Memory B cell (primary cell): ENCODE data around the gene ATP7B.
"Not testable (repeated sequence)": the region's sequence is repeated elsewhere in the genome, so short reads cannot be mapped to it uniquely, and the experiment has no call there.

ENCODE experiments used
- ATAC-seq: fragments of 150-1000 bp; cut with Tn5 transposase; 2 replicates; pipeline ENCODE4 v1.10.0; 2021; ENCODE audit warnings: low read depth, mild to moderate bottlenecking, moderate library complexity
- DNase-seq, 2 donors: peaks; one replicate each; pipeline ENCODE4 v3.0.0; 2022; ENCODE audit warnings: low spot score in 2 of 2
- H3K27ac Mint-ChIP-seq: one replicate; pipeline ENCODE4 v1.8.0; 2022; ENCODE audit warnings: mild to moderate bottlenecking, moderate library complexity, mixed read lengths
- H3K27me3 Mint-ChIP-seq: one replicate; pipeline ENCODE4 v1.8.0; 2022; ENCODE audit warnings: mixed read lengths
- H3K36me3 Mint-ChIP-seq: one replicate; pipeline ENCODE4 v1.8.0; 2022; ENCODE audit warnings: mild to moderate bottlenecking, mixed read lengths
- H3K4me1 Mint-ChIP-seq: one replicate; pipeline ENCODE4 v1.8.0; 2022; ENCODE audit warnings: mixed read lengths
- H3K4me3 Mint-ChIP-seq: one replicate; pipeline ENCODE4 v1.8.0; 2022; ENCODE audit warnings: mild to moderate bottlenecking, moderate library complexity, mixed read lengths
- H3K9me3 Mint-ChIP-seq: one replicate; pipeline ENCODE4 v1.8.0; 2022; ENCODE audit warnings: mixed read lengths

The ATP7B gene

GRCh38 chr13:51999921-52000320 is 11.3 kb downstream of the ATP7B start:
- ATAC-seq (no peak), DNase-seq (no peak)
- Mint-ChIP-seq H3K4me3 (no peak overlapping the region), H3K9me3 (no peaks in the 10 kb centered on the region), H3K36me3 (no peaks in the 10 kb centered on the region), H3K4me1 (no peaks in the 10 kb centered on the region), H3K27ac (no peak overlapping the region), H3K27me3 (peaks cover 16% of the 10 kb centered on the region)

DNA sequence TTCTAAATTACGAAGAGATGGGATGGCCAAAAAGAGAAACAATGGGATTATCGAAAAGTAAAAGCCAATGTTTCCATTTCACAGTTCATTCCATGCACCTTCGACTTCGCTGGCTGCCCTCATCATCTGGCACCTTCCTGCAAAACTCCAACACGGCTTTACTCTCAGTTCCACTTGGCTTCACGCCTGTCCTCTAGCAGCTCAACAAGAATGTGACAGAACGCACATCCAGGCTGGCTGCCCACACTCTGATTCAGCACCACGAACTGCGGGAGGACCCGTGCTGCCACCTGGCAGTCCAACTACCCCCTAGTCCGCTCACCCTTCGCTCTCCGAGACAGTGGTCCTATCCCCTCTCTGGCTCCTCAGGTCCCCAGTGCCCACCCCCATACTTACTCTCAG is 11.7 kb downstream of the ATP7B start:
- peaks cover 16% of the 10 kb centered on the region for H3K27me3 Mint-ChIP-seq

DNA sequence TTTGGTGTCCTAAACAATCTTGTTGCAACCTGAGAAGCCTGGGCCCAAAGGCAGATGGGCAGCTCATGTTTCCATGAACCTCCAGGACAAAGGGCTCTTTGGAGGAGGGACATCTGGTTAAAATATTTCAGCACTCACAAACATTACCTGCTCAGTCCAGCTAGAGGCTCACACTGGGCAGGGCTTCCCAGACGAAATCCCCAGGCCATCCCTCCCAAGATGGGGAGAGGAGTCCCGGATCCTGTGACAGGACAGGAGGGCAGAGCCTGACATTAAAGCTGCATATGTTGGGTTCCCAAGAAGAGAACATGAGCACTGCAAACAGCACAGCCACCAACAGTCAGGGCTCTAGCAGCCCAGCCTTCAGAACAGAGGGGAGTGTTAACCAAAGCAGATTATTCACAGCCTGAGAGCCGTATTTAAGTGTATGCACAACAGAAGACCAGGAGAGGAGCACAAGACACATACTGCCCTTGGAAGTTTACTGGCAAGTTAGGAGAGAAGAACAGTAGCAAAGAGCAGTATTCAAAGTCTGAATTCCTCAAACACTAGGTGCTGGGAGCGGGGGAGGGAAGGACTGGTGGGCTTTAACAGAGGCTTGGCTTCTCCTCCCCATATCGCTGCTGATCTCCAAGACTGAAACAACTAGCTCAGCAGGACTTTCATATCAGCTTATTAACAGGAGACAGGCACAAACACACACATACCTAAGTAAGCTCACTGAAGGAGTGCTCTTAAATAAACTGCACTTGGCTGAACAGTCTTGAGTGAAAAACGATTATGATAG is 12.3 kb downstream of the ATP7B start:
- Mint-ChIP-seq H3K4me3 (no peak overlapping the region), H3K27ac (no peak overlapping the region), H3K9me3 (no peaks in the 10 kb centered on the region), H3K36me3 (no peaks in the 10 kb centered on the region), H3K27me3 (peaks cover 16% of the 10 kb centered on the region), H3K4me1 (no peaks in the 10 kb centered on the region)
- ATAC-seq (no peak), DNase-seq (no peak)

More for the DNA sequence above, 11.7 kb downstream of the ATP7B start:
- ATAC-seq (no peak), DNase-seq (no peak)
- H3K4me1 Mint-ChIP-seq, result no peaks in the 10 kb centered on the region
- H3K9me3 Mint-ChIP-seq, result no peaks in the 10 kb centered on the region
- H3K36me3 Mint-ChIP-seq, result no peaks in the 10 kb centered on the region
- no peak overlapping the region for H3K27ac Mint-ChIP-seq
- H3K4me3 Mint-ChIP-seq, result no peak overlapping the region

GRCh38 chr13:51997641-51998330 is 13.5 kb downstream of the ATP7B start:
- H3K9me3 Mint-ChIP-seq, result no peaks in the 10 kb centered on the region
- peaks cover 16% of the 10 kb centered on the region for H3K27me3 Mint-ChIP-seq
- no peaks in the 10 kb centered on the region for H3K36me3 Mint-ChIP-seq
- no peak for ATAC-seq
- H3K27ac Mint-ChIP-seq, result no peak overlapping the region
- H3K4me1 Mint-ChIP-seq, result no peaks in the 10 kb centered on the region
- no peak for DNase-seq
- no peak overlapping the region for H3K4me3 Mint-ChIP-seq

- no peaks in the 10 kb centered on the region for H3K9me3 Mint-ChIP-seq
- no peak overlapping the region for H3K4me3 Mint-ChIP-seq
- no peak overlapping the region for H3K27ac Mint-ChIP-seq
- no peak for ATAC-seq
- peaks cover 16% of the 10 kb centered on the region for H3K27me3 Mint-ChIP-seq
- H3K4me1 Mint-ChIP-seq, result no peaks in the 10 kb centered on the region
- H3K36me3 Mint-ChIP-seq, result no peaks in the 10 kb centered on the region
- no peak for DNase-seq
Observed at GRCh38 chr13:51997186-51997585, 14.1 kb downstream of the ATP7B start.

GRCh38 chr13:51996641-51997040 is 14.6 kb downstream of the ATP7B start:
- Mint-ChIP-seq H3K4me1 (no peaks in the 10 kb centered on the region), H3K27me3 (peaks cover 16% of the 10 kb centered on the region), H3K36me3 (no peaks in the 10 kb centered on the region), H3K27ac (no peak overlapping the region), H3K4me3 (no peak overlapping the region), H3K9me3 (no peaks in the 10 kb centered on the region)
- no peak for ATAC-seq
- no peak for DNase-seq

- DNase-seq (no peak), ATAC-seq (no peak)
- Mint-ChIP-seq H3K27ac (no peak overlapping the region), H3K27me3 (peaks cover 21% of the 10 kb centered on the region), H3K4me3 (no peak overlapping the region), H3K9me3 (no peaks in the 10 kb centered on the region), H3K36me3 (no peaks in the 10 kb centered on the region), H3K4me1 (no peaks in the 10 kb centered on the region)
Observed at GRCh38 chr13:51995677-51996551, 15.3 kb downstream of the ATP7B start.

GRCh38 chr13:51993713-51994112 is 17.5 kb downstream of the ATP7B start:
- Mint-ChIP-seq H3K4me1 (no peaks in the 10 kb centered on the region), H3K4me3 (no peak overlapping the region), H3K36me3 (no peaks in the 10 kb centered on the region), H3K27ac (no peak overlapping the region), H3K9me3 (no peaks in the 10 kb centered on the region), H3K27me3 (peaks cover 12% of the 10 kb centered on the region)
- DNase-seq, result no peak
- ATAC-seq, result no peak

DNA sequence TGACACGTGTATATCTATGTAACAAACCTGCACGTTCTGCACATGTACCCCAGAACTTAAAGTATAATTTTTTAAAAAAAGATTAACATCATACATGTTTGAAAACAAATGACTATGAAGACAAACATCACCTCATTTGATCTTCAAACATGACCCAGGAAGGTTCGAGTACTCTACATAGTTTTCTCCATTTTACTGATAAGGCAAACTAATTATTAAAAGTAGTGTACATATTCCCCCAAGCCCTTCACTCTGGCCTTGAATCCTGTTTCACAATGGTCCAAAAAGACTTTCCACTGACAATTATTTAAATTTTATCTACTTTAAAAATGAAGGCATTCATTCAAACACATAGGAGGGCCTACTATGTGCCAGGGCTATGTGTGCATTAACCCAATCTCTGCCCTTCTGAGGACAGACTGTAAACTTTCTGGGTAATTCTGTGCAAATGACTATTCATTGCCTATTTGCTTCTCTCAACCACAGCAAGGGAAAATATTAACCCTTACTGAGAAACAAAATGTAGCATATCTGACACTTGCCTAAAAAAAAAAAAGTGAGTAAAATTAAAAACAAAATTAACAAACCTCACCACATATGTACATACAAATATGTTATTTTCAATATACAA is 22.1 kb downstream of the ATP7B start:
- H3K27me3 Mint-ChIP-seq, result peaks cover 12% of the 10 kb centered on the region
- H3K9me3 Mint-ChIP-seq, result peaks cover 1% of the 10 kb centered on the region
- H3K36me3 Mint-ChIP-seq, result no peaks in the 10 kb centered on the region
- ATAC-seq (no peak), DNase-seq (no peak)
- H3K4me1 Mint-ChIP-seq, result no peaks in the 10 kb centered on the region
- H3K27ac Mint-ChIP-seq, result no peak overlapping the region
- no peak overlapping the region for H3K4me3 Mint-ChIP-seq

DNA sequence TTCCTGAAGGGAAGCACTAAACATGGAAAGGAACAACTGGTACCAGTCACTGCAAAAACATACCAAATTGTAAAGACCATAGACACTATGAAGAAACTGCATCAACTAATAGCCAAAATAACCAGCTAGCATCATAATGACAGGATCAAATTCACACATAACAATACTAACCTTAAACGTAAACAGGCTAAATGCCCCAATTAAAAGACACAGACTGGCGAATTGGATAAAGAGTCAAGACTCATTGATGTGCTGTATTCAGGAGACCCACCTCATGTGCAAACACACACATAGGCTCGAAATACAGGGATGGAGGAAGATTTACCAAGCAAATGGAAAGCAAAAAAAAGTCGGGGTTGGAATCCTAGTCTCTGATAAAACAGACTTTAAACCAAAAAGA is 26.3 kb downstream of the ATP7B start:
- H3K27me3 Mint-ChIP-seq, result peaks cover 12% of the 10 kb centered on the region
- ATAC-seq, H3K9me3 Mint-ChIP-seq, H3K36me3 Mint-ChIP-seq, H3K27ac Mint-ChIP-seq, H3K4me3 Mint-ChIP-seq, H3K4me1 Mint-ChIP-seq, DNase-seq: not testable (repeated sequence)

DNA sequence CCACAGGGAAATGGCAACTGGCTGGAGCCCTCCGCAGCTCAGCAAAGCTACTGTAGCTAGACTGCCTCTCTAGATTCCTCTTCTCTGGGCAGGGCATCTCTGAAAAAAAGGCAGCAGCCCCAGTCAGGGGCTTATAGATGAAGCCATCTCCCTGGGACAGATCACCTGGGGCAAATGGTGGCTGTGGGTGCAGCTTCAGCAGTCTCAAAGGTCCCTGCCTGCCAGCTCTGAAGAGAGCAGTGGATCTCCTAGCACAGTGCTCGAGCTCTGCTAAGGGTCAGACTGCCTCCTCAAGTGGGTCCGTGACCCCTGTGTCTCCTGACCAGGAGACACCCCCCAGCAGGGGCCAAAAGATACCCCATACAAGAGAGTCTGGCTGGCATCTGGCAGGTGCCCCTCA is 28.0 kb downstream of the ATP7B start:
- H3K36me3 Mint-ChIP-seq, H3K27ac Mint-ChIP-seq, ATAC-seq, H3K9me3 Mint-ChIP-seq, H3K4me1 Mint-ChIP-seq, H3K4me3 Mint-ChIP-seq, DNase-seq: not testable (repeated sequence)
- H3K27me3 Mint-ChIP-seq, result peaks cover 12% of the 10 kb centered on the region

GRCh38 chr13:51981355-51981754 is 29.9 kb downstream of the ATP7B start:
- no peak overlapping the region for H3K4me3 Mint-ChIP-seq
- DNase-seq (no peak), ATAC-seq (no peak)
- no peaks in the 10 kb centered on the region for H3K9me3 Mint-ChIP-seq
- H3K4me1 Mint-ChIP-seq, result no peaks in the 10 kb centered on the region
- no peak overlapping the region for H3K27ac Mint-ChIP-seq
- H3K27me3 Mint-ChIP-seq, result peaks cover 9% of the 10 kb centered on the region
- no peaks in the 10 kb centered on the region for H3K36me3 Mint-ChIP-seq

DNA sequence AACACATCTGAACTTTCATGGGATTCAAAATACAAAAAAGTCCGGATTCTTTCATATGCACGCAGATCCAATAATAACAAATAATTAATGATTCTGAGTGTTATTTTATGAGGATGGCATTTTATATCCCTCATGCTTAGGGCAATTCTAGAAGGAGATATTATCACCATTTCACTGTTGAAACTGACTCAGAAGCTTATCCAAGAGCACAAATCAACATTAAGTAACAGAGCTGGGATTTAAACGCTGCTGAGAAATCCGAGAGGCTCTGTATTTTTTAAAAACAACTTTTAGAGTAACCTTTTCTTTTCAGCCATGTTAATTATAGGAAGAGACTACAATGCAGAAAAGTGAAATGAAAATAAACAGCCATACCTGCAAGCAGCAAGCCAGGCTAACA is 30.3 kb downstream of the ATP7B start:
- Mint-ChIP-seq H3K27ac (no peak overlapping the region), H3K36me3 (no peaks in the 10 kb centered on the region), H3K27me3 (peaks cover 8% of the 10 kb centered on the region), H3K4me3 (no peak overlapping the region), H3K4me1 (no peaks in the 10 kb centered on the region), H3K9me3 (no peaks in the 10 kb centered on the region)
- ATAC-seq (no peak), DNase-seq (no peak)
